Endothelial cell of umbilical vein (primary cell): ENCODE results near the gene SH3D19. TPM values are rescaled to one million over a fixed set of nuclear protein-coding genes. Genes with fewer than 3 reads are reported as not detected.

ENCODE experiments used
- BruUV-seq: library from RNA; stranded (reverse); fragments of 400-500 nt; replicated peaks from 2 replicates; lab custom pipeline; 2021; lab: Mats Ljungman, UMichigan
- CTCF ChIA-PET: fragments of 300-600, 350-600 bp; sonication (Branson Sonifier 250); formaldehyde crosslinking; loops from one replicate; lab custom pipeline; 2021; ENCODE audit warnings: antibody characterized with exemption, inconsistent platforms; lab: Charles Lee
- POLR2A ChIA-PET: fragments of 300-600, 350-600 bp; sonication (Branson Sonifier 250); formaldehyde crosslinking; loops from one replicate; lab custom pipeline; 2021; ENCODE audit warnings: antibody characterized with exemption, inconsistent platforms; lab: Charles Lee
- DNase-seq: peaks from one replicate; pipeline ENCODE4 v3.0.0-alpha.2; 2011; ENCODE audit warnings: low read depth, low spot score
- FAIRE-seq: peaks from 2 replicates; lab custom pipeline; 2011; peaks lifted over from hg19 to GRCh38; lab: Jason Lieb, UNC
- H2AFZ ChIP-seq: 2 replicates; pipeline ENCODE4 v1.6.0; 2012; ENCODE audit warnings: low read depth, low read length, control low read depth, inconsistent platforms
- H3K27ac ChIP-seq: 2 replicates; pipeline ENCODE4 v1.5.1; 2011; ENCODE audit warnings: low read depth, mild to moderate bottlenecking, control low read depth, low read length, moderate library complexity; ENCODE audit not compliant: insufficient read depth
- H3K27me3 ChIP-seq, 2 experiments: 2 replicates each; pipeline versions ENCODE4 v1.6.0 to v1.6.1; 2011; ENCODE audit warnings: low read length in 2 of 2, mixed read lengths in 1 of 2; ENCODE audit not compliant: control insufficient read depth in 2 of 2, insufficient read depth in 2 of 2
- H3K36me3 ChIP-seq, 2 experiments: 2 replicates in 1 of 2; 3 replicates in 1 of 2; pipeline ENCODE4 v1.5.1; 2011; ENCODE audit warnings: low read length in 2 of 2, mild to moderate bottlenecking in 1 of 2, moderate library complexity in 1 of 2; ENCODE audit not compliant: control insufficient read depth in 2 of 2, insufficient read depth in 2 of 2; ENCODE audit errors: extremely low read depth in 1 of 2
- H3K4me1 ChIP-seq: 3 replicates; pipeline ENCODE4 v1.5.1; 2011; ENCODE audit warnings: mild to moderate bottlenecking, low read length; ENCODE audit not compliant: control insufficient read depth, insufficient read depth; ENCODE audit errors: extremely low read depth
- H3K4me2 ChIP-seq: 2 replicates; pipeline ENCODE4 v1.6.1; 2011; ENCODE audit warnings: low read length, control low read depth, mixed read lengths; ENCODE audit not compliant: insufficient read depth
- H3K4me3 ChIP-seq, 3 experiments: fragments of 200-600 bp in 1 of 3; sonication (generic), shearing (Covaris generic) in 1 of 3; replicated peaks in 1 of 3; 2 replicates each; pipeline ENCODE4 v1.5.1; 2011 to 2016; ENCODE audit warnings: control low read depth in 3 of 3, low read length in 3 of 3, mild to moderate bottlenecking in 2 of 3, inconsistent platforms in 1 of 3, low read depth in 1 of 3, moderate library complexity in 1 of 3; ENCODE audit not compliant: insufficient read depth in 1 of 3
- H3K79me2 ChIP-seq: 2 replicates; pipeline ENCODE4 v1.6.0; 2012; ENCODE audit warnings: low read length, inconsistent platforms; ENCODE audit not compliant: control insufficient read depth, insufficient read depth
- H3K9ac ChIP-seq: replicated peaks from 2 replicates; pipeline ENCODE3; 2011; ENCODE audit warnings: low read length, control low read depth; ENCODE audit not compliant: insufficient read depth; ENCODE audit errors: extremely low read depth
- H3K9me1 ChIP-seq: replicated peaks from 3 replicates; pipeline ENCODE4 v1.6.0; 2011; ENCODE audit warnings: mild to moderate bottlenecking, low read length; ENCODE audit not compliant: control insufficient read depth, insufficient read depth; ENCODE audit errors: extremely low read depth
- H3K9me3 ChIP-seq: replicated peaks from 2 replicates; pipeline ENCODE4 v1.5.1; 2012; ENCODE audit warnings: low read length, inconsistent platforms; ENCODE audit not compliant: control insufficient read depth, insufficient read depth
- H4K20me1 ChIP-seq: replicated peaks from 2 replicates; pipeline ENCODE3; 2011; ENCODE audit warnings: mild to moderate bottlenecking, low read length; ENCODE audit not compliant: control insufficient read depth, insufficient read depth; ENCODE audit errors: extremely low read depth
- EZH2 ChIP-seq: IDR thresholded peaks from 2 replicates; pipeline ENCODE4 v1.6.1; 2012; ENCODE audit warnings: borderline replicate concordance, low read depth, mild to moderate bottlenecking, moderate library complexity, low read length, inconsistent platforms; ENCODE audit not compliant: severe bottlenecking
- FOS ChIP-seq: IDR thresholded peaks from 2 replicates; pipeline ENCODE4 v1.6.1; 2011; ENCODE audit warnings: mild to moderate bottlenecking, low read length, moderate library complexity, borderline replicate concordance; ENCODE audit not compliant: insufficient read depth
- GATA2 ChIP-seq: IDR thresholded peaks from 2 replicates; pipeline ENCODE4 v1.7.0; 2011; ENCODE audit warnings: low read depth, mild to moderate bottlenecking, moderate library complexity, mixed read lengths, low read length; ENCODE audit not compliant: insufficient read length, insufficient read depth
- JUN ChIP-seq: IDR thresholded peaks from 2 replicates; pipeline ENCODE4 v1.6.1; 2011; ENCODE audit warnings: borderline replicate concordance, low read depth; ENCODE audit not compliant: insufficient read length, insufficient read depth
- MYC ChIP-seq: IDR thresholded peaks from one replicate; pipeline ENCODE4 v1.6.1; 2011; ENCODE audit warnings: mild to moderate bottlenecking, low read depth, low read length
- POLR2A ChIP-seq: IDR thresholded peaks from 2 replicates; pipeline ENCODE4 v1.6.1; 2012; ENCODE audit warnings: low read depth, mild to moderate bottlenecking, control low read depth, low read length
- POLR2AphosphoS5 ChIP-seq: IDR thresholded peaks from 2 replicates; pipeline ENCODE4 v1.6.1; 2012; ENCODE audit warnings: low read depth, mild to moderate bottlenecking, control low read depth, low read length, moderate library complexity; ENCODE audit not compliant: insufficient read depth
- dilution Hi-C: fragments of 300-500 bp; cut with MboI; formaldehyde crosslinking; loops from one replicate; pipeline ENCODE4 v1.15.0; 2019; ENCODE audit warnings: low sequenced_read_pairs; ENCODE audit not compliant: extremely low pct_ligation_motif_present
- intact Hi-C: fragments of 100-400 bp; cut with micrococcal nuclease; formaldehyde crosslinking; loops from one replicate; pipeline ENCODE4 v1.10.0; 2022
- polyA plus RNA-seq, 4 experiments: library from polyadenylated mRNA; depleted of rRNA in 3 of 4; stranded (reverse) in 3 of 4; unstranded in 1 of 4; fragments of >200 nt; gene quantifications; 2 replicates each; pipeline versions ENCODE4 v1.2.1 to v1.2.3, GENCODE V29; 2011 to 2012; ENCODE audit warnings: missing spikeins in 1 of 4
- total RNA-seq: library from RNA; stranded (reverse); gene quantifications from 2 replicates; pipeline ENCODE4 v1.2.3, GENCODE V29; 2021
- TF ChIP-seq, protein P1 (sequence below), 2 donors: IDR thresholded peaks; 1 replicate in 1 of 2; 2 replicates in 1 of 2; pipeline ENCODE4 v1.5.1; 2011; ENCODE audit warnings: low read length in 2 of 2, mild to moderate bottlenecking in 2 of 2, moderate library complexity in 2 of 2, control low read depth in 1 of 2, inconsistent platforms in 1 of 2, low read depth in 1 of 2; ENCODE audit not compliant: insufficient read depth in 1 of 2; ENCODE audit errors: extremely low read depth in 1 of 2
- TF ChIP-seq, protein P2 (sequence below): IDR thresholded peaks from 2 replicates; pipeline ENCODE4 v1.6.1; 2011; ENCODE audit not compliant: insufficient read depth, insufficient read length

Gene SH3D19
- total and polyA plus RNA-seq, 2 donors (not counting 3 experiments of a cell fraction or from before 2014, with no cell fraction given), result 37.5 to 92.8 TPM

DNA sequence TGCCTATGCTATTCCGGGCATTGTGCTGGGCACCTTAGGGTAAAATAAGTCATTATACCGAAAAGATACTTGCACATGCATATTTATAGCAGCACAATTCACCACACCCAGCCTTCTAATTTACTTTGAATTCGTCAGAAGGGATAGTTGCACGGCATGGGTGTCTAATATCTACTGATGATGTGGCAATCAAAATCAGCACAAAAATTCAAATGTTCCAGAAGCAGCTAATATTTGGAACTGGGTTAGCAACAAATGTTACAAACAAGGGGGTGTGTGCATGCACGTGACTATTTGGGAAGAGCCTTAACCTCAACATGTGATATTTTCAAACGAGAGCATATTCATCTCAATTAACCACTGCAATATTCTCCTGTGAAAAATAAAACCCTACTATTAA, 128.2 kb downstream of the SH3D19 start:
- ChIA-PET POLR2A (no interaction called here), CTCF (no interaction called here)
- Histone ChIP-seq H3K27me3 (no peaks in the 10 kb centered on the region), H3K4me1 (peaks cover 22% of the 10 kb centered on the region), H3K9me3 (no peaks in the 10 kb centered on the region), H3K4me3 (no peak overlapping the region), H3K36me3 (no peaks in the 10 kb centered on the region), H2AFZ (no peak overlapping the region), H3K4me2 (no peak overlapping the region), H3K79me2 (peaks cover 26% of the 10 kb centered on the region), H4K20me1 (no peaks in the 10 kb centered on the region), H3K9me1 (no peaks in the 10 kb centered on the region), H3K9ac (no peak overlapping the region), H3K27ac (no peak overlapping the region)
- dilution Hi-C loops (no loop called here), intact Hi-C loops (no loop called here)
- TF ChIP-seq MYC (no peak), JUN (no peak), POLR2AphosphoS5 (no peak), POLR2A (no peak), GATA2 (no peak), EZH2 (no peak), FOS (no peak)
- TF ChIP-seq, protein P1, sequence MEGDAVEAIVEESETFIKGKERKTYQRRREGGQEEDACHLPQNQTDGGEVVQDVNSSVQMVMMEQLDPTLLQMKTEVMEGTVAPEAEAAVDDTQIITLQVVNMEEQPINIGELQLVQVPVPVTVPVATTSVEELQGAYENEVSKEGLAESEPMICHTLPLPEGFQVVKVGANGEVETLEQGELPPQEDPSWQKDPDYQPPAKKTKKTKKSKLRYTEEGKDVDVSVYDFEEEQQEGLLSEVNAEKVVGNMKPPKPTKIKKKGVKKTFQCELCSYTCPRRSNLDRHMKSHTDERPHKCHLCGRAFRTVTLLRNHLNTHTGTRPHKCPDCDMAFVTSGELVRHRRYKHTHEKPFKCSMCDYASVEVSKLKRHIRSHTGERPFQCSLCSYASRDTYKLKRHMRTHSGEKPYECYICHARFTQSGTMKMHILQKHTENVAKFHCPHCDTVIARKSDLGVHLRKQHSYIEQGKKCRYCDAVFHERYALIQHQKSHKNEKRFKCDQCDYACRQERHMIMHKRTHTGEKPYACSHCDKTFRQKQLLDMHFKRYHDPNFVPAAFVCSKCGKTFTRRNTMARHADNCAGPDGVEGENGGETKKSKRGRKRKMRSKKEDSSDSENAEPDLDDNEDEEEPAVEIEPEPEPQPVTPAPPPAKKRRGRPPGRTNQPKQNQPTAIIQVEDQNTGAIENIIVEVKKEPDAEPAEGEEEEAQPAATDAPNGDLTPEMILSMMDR (IDR thresholded peaks at IDR 0.05; ENCODE audit: extremely low read depth in 1 of 2, insufficient read depth in 1 of 2, low read depth in 1 of 2, low read length in 2 of 2), result no peak
- TF ChIP-seq, protein P2, sequence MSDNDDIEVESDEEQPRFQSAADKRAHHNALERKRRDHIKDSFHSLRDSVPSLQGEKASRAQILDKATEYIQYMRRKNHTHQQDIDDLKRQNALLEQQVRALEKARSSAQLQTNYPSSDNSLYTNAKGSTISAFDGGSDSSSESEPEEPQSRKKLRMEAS, result no peak
- FAIRE-seq (no peak), DNase-seq (no peak)
- no TSS peak for BruUV-seq
